HG03378 (cell line): Measurements from ENCODE around the gene BID.
A peak's percentile ranks its signal among the peaks of the same experiment; 100 is the strongest.
"Not testable (repeated sequence)": the region's sequence is repeated elsewhere in the genome, so short reads cannot be mapped to it uniquely, and the experiment has no call there.

Experiments
- ATAC-seq: cut with Tn5 transposase; IDR thresholded peaks from one replicate; pipeline ENCODE4 v1.9.1; 2021; ENCODE audit warnings: mild to moderate bottlenecking, moderate library complexity; ENCODE audit not compliant: unreplicated experiment

Gene BID

DNA sequence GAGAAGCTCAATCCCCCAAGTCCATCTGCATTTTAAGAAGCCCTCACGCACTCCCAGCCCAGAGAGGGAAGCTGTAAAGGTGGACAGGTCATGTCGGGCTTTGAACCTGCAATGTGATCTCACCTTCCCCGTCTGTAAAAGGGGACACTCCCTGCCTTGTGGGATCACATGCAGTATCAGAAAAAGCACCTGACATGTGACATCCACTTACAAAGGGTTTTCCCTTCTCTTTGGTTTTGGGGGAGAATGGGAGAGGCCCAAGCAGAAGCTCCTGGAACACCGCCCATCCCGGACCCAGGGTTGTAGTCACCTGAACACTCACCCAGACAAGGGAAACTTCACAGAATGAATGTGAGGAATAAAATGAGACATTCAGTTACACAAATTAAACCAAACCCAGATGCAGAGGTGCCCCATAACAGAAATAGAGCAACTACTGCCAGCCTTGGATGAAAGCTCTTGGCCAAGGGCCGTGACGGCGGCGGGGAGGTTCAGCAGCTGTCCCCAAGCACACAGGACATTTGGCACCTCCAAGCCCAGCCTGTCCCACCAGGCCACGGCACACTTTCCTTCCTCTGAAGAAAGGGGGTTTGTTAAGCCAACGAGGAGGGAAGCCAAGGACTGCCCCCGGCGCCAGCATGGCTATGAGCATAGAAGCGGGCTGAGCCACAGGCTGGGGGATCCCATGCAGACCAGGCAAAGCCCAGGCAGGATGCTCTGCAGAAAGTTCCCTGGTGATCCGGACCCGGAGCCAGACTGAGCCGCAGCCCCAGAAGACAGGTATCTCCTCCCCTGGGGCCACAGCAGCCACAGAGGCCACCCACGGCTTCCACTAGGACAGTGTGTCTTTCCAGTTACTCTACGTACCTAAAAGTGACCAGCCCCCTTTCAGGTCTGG is 3.8 kb downstream of the BID start:
- ATAC-seq: no peak

DNA sequence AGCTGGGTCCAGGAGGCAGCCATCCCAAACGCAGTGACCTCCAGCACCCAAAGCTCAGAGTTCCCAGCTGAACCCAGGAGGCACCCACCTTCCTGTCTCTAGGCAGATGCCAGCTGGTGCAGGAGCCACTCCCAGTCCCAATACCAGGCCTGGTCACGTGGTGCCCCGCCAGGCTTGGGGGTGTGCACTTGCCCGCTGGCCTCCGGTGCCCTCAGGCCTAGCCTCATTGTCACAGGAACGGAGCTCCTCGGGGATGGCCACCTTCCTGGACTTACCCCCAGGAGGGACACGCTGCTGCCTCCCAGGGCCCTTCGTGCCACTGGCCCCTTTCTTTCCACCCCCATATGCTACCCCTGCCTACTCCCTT is 4.6 kb downstream of the BID start:
- ATAC-seq: no peak

DNA sequence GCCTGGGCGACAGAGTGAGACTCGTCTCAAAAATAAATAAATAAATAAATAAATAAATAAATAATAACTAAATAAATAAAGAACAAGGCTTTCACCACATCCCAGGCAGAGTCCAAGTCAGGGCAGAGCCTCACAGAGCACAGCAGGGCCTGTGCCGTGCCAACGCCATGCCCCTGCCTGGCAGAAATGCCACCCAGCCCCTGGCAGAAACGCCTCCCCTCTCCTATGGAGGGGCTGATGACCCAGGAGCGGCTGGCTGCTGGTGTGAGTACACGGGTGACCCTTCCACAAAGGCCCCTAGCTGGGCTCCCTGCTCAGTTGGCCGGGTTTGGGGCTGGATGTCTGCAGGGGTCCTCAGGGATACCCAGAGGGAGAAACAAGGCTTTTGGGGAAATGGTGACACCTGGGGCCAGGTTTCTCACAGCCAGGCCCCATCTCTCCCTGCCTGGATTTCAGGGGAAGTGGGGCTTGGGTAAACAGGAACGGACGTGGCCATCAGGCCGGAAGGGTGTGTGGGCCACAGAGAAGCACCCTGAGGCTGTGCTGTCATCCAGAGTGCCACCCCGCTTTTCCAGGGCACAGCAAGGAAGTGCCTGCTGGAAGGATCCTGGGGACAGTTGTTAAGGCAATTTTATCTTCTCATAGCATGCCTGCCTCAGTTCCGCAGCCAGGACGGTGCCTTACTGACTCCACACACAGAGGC is 5.1 kb downstream of the BID start:
- no peak for ATAC-seq

DNA sequence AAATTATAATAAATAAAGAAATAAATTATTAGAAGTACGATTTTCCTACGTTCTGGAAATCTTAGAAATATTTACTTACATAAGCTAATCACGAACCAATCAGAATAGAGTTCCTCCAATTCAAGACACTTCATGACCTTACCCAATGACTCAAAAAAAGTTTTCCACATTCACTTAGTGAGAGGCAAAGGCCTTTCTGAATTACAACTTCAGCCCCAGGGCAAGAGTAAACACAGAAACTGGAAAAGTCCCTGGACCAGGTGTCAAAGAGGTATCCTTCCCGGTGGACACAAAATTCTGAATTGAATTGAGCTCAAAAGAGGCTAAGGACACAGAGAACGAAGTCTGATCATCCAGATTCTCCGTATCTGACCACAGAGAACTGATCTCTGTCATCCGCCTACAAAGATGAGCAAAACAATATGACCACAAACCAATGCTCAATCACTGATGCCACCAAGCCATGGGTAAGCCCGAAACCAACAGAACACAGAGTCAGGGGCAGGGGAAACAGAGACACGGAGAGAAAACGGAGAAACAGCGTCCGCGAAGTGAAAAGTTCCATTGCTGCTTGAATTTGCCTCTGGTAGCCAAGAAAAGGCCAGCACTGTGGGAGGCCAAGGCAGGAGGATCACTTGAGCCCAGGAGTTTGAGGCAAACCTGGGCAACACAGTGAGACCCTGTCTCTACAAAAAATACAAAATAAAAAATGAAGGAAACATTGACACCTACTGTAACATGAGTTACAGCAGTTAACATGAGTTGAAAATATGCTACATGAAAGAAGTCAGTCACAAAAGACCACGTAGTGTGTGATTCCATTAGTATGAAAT is 6.8 kb downstream of the BID start:
- ATAC-seq: peak; percentile 79

DNA sequence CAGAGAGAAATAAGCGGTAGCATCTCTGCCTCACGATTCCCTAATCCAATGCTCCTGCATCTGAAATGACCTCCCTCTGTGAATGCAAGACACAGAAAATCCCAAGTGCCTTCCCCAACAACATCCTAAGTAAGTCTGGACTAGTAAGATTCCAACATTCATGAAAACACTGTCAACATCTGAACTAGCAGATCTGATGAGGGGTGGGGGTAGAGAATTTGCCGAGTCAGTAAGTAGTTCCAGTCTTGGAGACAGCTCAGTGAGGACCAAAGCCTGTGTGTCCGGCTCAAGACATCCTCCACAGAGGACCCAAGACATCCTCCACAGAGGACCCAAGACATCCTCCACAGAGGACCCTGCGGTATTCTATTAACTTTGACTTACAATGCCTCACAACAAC is 9.4 kb downstream of the BID start:
- ATAC-seq: not testable (repeated sequence)

DNA sequence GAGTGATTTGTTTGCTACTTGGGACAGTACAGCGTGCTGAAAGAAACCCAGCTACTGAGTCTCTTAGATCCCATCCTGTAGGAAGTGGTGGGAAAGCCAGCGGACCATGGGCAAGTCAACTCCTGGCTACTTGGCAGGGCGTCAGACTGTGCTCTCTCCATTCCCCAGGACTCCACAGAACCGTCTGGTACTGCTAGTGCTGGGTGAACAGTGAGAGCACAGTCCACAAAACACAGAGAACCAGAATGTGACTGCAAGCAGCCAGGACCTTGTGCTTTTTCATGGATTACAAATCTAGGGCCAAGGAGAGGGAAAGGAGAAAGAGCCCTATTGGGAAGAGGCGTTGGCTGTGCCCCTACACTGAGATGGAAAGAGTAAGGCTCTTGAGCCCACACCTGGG is 10.2 kb downstream of the BID start:
- ATAC-seq: no peak

DNA sequence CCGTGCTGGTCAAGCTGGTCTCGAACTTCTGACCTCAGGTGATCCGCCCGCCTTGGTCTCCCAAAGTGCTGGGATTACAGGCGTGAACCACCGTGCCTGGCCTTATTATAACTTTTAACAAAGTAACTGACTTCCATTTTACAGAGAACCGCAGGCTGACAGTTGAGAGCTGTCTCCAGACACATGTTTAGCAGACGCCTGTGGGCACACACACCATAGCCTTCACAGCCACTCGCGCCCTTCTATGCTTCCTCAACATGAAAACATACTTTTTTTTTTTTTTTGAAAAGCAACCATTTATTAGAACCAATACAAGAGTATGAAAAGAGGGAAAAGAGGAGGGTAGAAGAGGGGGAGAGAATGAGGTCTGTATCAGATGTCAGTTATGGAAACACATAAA is 10.8 kb downstream of the BID start:
- ATAC-seq: not testable (repeated sequence)

DNA sequence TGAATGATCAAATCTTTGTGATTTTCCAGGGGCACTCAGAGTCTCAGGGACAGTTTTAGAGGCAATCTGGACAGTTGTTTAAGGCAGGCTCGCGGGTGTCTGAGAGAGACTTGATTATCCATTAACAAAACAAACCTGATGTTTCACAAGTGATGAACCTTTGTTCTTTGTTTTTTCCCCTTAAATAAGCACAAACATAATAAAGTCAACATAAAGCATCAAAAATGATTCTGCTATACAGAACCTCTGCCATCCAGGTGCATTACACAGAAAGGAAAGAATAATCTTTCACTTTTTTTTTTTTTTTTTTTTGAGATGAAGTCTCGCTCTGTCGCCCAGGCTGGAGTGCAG is 13.2 kb downstream of the BID start:
- no peak for ATAC-seq

DNA sequence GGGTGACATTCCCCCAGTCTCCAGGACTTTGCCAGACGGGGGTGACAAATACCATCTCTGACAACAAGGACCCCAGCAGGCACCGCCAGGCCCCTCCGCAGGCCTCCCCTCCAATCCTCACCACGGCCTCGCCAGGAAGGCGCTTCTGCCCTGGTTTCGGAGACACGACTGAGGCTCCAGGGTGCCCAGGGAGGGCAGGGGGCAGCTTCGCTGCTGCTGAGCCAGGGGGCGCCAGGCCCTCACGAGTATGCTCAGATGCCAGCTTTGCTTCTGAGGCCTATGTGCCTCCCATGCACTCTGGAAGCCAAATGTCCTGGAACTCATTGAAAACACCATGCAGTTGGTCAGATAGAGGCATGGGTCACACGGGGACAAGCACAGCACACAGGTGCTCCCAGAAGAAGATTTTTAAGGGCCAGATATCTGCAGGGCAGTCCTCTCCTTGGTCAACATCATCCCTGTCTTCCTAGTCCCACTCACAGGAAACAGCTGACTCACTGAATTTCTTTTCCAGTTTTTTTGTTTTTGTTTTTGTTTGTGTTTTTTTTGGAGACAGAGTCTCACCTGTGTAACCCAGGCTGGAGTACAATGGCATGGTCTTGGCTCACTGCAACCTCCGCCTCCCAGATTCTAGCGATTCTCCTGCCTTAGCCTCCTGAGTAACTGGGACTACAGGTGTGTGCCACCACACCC is 19.9 kb downstream of the BID start:
- ATAC-seq: no peak

DNA sequence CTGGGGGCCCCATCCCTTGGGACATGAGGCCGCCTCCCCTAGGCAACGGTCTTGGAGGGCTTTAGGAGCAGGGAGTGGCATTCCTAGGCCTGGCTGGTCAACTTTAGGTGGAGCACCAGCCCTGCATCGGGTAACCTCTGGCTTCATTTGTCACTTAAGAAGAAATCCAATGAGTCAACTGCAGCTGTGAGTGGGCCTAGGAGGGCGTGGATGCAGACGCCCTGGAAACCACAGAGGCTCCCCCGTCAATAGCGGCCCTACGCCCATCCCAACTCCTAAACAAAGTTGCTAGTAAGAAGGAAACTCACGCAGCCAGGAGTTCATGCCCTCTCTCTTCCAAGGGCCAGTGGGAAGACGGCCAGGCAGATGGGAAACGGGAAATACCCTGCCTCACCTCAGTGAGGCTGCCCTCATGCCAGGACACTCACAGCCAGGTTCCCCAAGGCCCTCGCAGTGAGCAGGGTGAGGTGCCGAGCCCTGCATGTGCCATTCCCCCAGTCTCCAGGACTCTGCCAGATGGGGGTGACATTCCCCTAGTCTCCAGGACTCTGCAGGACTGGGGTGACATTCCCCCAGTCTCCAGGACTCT is 20.8 kb downstream of the BID start:
- no peak for ATAC-seq

DNA sequence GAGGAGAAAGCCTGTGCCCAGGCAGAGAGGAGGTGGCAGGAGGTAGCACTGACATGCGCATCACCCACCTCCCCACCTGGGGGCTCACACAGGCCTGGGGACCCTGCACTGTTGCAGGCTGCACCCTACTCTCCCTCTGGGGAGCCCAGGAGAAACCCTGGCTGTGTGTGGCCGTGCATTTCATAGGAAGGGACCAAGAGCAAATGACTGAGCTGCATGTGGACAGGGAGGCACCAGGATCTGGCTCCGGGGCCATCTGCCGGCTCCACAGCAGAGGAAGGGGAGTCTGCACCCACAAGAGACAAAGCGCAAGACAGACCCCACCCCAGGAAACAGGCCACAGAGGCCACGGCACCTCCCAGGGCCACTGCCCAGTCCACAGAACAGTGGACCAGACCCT is 22.7 kb downstream of the BID start:
- ATAC-seq: no peak

DNA sequence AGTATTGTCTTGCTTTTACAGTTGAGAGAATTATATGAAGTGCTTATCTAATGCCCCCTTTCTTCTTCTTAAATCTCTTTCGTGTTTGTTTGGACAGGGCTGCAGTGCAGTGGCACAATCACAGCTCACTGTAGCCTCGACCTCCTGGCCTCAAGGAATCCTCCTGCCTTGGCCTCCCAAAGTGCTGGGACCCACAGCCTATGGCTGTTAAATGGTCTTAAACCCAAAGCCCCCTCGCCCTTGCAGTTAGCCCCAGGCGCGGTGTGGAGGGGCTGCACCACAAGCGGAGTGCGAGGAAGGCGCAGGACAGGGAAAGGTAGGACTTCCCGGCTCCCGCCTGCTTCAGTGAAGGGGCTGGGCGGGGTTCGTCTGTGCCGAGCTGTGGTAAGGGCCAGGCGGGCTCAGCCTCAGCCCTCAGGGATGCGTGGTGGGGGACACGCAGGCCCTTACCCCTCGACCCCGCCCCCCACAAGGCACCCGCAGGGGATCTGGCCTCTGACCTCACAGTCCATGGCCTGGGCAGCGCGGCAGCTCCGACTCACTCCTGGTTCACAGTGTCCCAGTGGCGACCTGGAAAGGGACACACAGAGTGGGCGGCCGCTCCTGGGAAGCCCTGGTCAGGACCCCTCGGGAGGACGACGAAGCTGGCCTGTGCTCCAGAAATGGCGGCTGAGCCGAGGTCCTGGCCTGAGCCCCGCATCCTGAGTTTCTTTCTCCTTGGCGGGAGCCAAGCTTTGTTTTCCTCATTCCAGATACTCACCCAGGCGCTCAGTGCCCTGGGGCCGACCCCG is 24.5 kb downstream of the BID start:
- ATAC-seq: no peak

DNA sequence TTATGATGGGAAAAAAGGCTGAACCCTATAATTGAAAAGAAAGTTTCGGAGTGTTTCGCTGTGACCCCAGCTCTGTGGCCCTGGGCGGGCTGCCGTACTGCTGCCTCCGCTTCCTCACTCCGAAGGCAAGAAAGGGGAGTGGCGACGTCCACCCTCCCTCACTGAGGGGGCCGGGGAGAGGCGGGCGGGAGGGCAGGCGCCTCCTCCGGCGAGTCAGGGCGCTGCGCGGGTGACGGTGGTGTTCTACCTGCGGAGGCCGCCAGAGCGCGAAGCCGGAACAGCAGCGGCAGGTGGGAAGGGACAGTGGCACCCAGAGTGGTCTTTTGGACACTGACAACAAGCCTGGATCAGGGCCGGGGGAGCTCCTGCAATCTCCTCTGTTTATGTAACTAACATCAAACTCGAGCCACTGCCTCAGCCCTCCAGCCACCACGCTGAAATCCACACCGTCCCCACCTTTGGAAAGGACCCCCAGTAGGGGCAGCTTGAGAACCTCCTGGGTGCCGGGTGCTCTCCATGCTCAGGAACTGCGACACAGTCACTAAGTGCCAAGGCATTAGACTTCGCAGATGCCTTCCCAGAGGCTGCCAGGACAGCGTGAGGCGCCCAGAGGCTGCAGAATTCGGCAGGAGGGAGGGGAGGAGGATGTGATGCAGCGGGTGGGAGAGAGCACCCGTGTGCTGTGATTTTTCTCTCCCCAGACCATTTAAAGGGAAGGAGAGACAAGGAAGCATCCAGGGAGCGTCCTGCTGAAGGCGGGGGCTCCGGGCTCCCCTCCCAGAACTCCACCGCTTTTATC is 25.5 kb downstream of the BID start:
- no peak for ATAC-seq

DNA sequence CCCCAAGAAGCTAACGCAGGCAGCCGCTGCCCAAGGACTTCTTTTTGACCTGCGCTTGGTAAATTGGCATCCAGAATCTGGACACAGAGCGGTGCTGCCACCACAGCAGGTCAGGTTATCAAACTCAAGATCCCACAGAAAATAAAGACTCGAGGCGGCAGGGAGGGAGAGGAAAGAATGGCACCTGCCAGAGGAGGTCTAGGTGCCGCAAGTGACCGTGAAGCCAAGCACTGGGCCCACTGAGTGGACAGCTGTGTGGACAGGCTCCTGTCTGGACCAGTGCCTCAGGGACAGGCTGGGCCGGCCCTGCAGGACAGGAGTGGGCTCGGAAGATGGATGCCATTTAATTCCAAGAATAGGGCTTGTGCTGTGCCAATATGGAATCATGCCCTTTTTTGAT is 27.4 kb downstream of the BID start:
- ATAC-seq: no peak

DNA sequence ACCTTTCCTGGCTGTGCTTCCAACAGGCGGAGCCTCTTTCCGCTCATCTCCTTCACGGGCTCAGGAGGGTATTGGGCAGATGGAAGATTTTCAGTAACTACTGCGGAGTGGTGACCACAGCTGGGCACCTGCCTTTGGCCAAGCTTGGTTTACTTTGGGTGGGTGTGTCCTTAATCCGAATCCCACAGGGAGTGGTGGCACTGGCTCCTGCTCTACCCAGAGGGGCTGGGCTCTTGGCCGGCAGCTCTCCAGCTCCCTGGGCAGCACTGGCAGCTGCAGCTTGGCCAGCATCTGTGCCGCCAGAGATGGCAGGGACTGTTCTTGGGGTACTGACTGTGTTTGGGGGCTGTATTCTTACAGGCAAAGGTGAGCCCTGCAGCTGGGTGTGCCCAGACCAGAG is 29.8 kb downstream of the BID start:
- no peak for ATAC-seq

DNA sequence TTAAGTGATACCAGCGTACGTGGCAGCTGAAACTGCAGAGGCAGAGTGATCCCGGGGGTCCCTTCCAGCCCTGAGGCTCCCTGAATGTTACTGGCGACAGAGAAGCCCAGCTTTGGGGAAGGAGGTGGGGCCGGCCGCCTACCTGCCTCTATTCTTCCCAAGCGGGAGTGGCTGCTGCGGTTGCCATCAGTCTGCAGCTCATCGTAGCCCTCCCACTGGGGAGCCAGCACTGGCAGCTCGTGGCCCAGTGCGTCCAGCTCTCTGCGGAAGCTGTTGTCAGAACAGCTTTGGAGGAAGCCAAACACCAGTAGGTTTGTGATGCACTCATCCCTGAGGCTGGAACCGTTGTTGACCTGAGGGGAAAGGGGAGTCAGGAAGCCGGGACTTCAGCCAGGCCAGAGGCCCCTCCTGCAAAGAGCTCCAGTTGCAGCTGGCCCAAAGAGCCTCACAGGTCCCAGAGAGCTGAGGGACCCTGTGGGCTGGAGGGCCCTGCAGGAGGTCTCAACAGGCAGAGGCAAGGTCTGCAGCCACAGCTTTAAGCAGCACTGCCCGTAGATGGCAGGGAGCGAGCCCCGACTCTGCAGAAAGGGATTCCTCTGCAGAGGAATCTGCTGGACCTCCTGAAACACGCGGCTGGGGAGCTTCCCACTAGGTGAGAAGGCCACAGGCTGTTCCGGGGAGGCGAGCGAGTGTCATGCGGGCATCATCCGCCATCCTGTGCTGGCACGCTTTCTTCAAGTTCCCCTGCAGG is 30.4 kb downstream of the BID start:
- no peak for ATAC-seq

DNA sequence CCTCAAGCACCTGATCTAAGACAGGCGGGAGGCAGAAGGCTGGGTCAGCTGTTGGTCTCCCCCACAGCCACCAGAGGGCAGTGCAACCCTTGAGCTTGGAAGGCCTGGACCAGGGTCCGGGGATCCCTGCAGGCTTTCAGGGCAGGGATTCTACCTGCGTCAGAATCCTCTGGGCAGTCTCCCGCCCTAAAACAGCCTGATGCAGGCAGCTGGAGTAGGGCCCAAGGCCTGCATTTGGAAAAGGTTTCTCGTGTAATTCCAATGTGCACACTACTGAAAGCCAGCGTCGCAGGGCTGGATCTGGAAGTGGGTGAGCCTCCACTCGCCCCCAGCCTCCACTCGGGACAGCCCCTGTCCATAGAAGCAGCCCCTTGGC is 31.8 kb downstream of the BID start:
- ATAC-seq: peak; percentile 56

DNA sequence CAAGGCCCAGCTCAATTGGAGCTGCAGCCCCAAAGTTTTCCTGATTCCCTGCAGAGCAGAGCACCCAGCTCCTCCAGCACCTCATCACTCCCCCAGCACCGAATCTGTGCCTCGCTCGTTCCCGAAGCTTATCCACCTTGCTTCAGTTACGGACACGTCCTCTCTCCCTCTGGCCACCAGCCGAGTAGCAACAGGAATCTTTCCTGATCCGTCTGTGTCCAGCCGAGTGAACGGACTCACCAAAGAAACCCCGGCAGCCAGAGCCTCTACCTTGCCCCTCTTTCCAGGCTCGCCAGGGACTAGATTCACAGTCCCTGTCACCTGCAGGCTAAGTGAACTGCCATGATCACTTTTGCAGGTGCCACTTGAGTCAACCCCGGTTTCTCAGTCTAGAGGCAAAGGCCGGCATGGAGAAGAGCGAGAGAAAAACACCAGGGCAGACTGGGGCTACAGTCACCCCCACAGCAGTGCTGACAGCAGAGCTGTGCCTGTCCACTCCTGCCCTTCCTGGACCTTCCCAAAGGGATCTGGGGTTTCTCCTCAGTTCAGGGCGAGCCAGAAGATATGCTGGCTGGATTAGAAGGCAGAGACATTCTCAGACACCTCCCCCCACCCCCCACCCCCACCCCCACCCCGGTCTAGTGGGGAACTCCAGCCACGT is 32.3 kb downstream of the BID start:
- no peak for ATAC-seq
